HG03342 (cell line): ENCODE results near the gene BRSK1.
"Not testable (repeated sequence)": the region's sequence is repeated elsewhere in the genome, so short reads cannot be mapped to it uniquely, and the experiment has no call there.

Experiments
- ATAC-seq: cut with Tn5 transposase; IDR thresholded peaks from one replicate; pipeline ENCODE4 v1.9.1; 2021; ENCODE audit warnings: mild to moderate bottlenecking, moderate library complexity; ENCODE audit not compliant: unreplicated experiment

Gene BRSK1

GRCh38 chr19:55325172-55325571, 41.4 kb downstream of the BRSK1 start, which contains the start of gene TMEM150B:
TMEM150B (minus strand) TSS chr19:55325341; CDS start chr19:55321036, 4,305 bp downstream.
- ATAC-seq = no peak

GRCh38 chr19:55328774-55329318, 45.0 kb downstream of the BRSK1 start:
- not testable (repeated sequence) for ATAC-seq

GRCh38 chr19:55329791-55330190, 46.0 kb downstream of the BRSK1 start:
- ATAC-seq = not testable (repeated sequence)

GRCh38 chr19:55333870-55334269, 50.1 kb downstream of the BRSK1 start:
- ATAC-seq = no peak

GRCh38 chr19:55336101-55336500, 52.3 kb downstream of the BRSK1 start:
- ATAC-seq = no peak

- peak; percentile 73 for ATAC-seq
Measured at GRCh38 chr19:55339105-55339888, 55.5 kb downstream of the BRSK1 start, which contains the start of gene KMT5C. KMT5C (plus strand) TSS chr19:55339876; CDS start chr19:55341937, 2,061 bp downstream.

GRCh38 chr19:55339889-55340783, 56.3 kb downstream of the BRSK1 start:
- ATAC-seq = peak; percentile 1

- ATAC-seq = no peak
Measured at GRCh38 chr19:55340784-55341147, 57.0 kb downstream of the BRSK1 start.

- ATAC-seq = no peak
Measured at GRCh38 chr19:55341171-55341588, 57.4 kb downstream of the BRSK1 start.

- no peak for ATAC-seq
Measured at GRCh38 chr19:55341595-55342531, 58.1 kb downstream of the BRSK1 start.

GRCh38 chr19:55344444-55344843, 60.6 kb downstream of the BRSK1 start:
- ATAC-seq = no peak

- ATAC-seq = no peak
Measured at GRCh38 chr19:55345101-55345817, 61.5 kb downstream of the BRSK1 start.

GRCh38 chr19:55345818-55346724, 62.3 kb downstream of the BRSK1 start:
- no peak for ATAC-seq

GRCh38 chr19:55346725-55347441, 63.1 kb downstream of the BRSK1 start:
- no peak for ATAC-seq

GRCh38 chr19:55347442-55348009, 63.7 kb downstream of the BRSK1 start:
- no peak for ATAC-seq

- no peak for ATAC-seq
Measured at GRCh38 chr19:55348317-55349034, 64.7 kb downstream of the BRSK1 start.
